Glutamatergic neuron (in vitro differentiated cells): ENCODE measurements around the gene MANSC4. TPM values are rescaled to one million over a fixed set of nuclear protein-coding genes. Genes with fewer than 3 reads are reported as not detected.

Experiments
- DNase-seq: peaks from one replicate; pipeline ENCODE4 v3.0.0; 2022
- H3K27ac Mint-ChIP-seq: one replicate; pipeline ENCODE4 v1.8.0; 2020; ENCODE audit warnings: mild to moderate bottlenecking, mixed read lengths, inconsistent platforms; ENCODE audit not compliant: unreplicated experiment
- H3K27me3 Mint-ChIP-seq: one replicate; pipeline ENCODE4 v1.8.0; 2020; ENCODE audit warnings: mild to moderate bottlenecking, moderate library complexity, mixed read lengths, inconsistent platforms; ENCODE audit not compliant: unreplicated experiment
- H3K36me3 Mint-ChIP-seq: one replicate; pipeline ENCODE4 v1.8.0; 2020; ENCODE audit warnings: mild to moderate bottlenecking, mixed read lengths, inconsistent platforms; ENCODE audit not compliant: unreplicated experiment
- H3K4me1 Mint-ChIP-seq: one replicate; pipeline ENCODE4 v1.8.0; 2020; ENCODE audit warnings: mild to moderate bottlenecking, low read depth, mixed read lengths, inconsistent platforms; ENCODE audit not compliant: unreplicated experiment
- H3K4me3 Mint-ChIP-seq: one replicate; pipeline ENCODE4 v1.8.0; 2020; ENCODE audit warnings: mild to moderate bottlenecking, mixed read lengths, inconsistent platforms; ENCODE audit not compliant: unreplicated experiment
- H3K9me3 Mint-ChIP-seq: one replicate; pipeline ENCODE4 v1.8.0; 2020; ENCODE audit warnings: mild to moderate bottlenecking, moderate library complexity, mixed read lengths, inconsistent platforms; ENCODE audit not compliant: unreplicated experiment
- total RNA-seq: library from RNA; stranded (reverse); fragmentation: NEBNext Ultra II Directional; extraction: Animal tissue kit (Norgen Biotek cat#: 25700); gene quantifications from one replicate; pipeline ENCODE4 v1.2.1, GENCODE V29; 2021; ENCODE audit not compliant: unreplicated experiment
- TF ChIP-seq, protein P1 (sequence below): fragments of 200-600 bp; sonication (generic); IDR thresholded peaks from one replicate; pipeline ENCODE4 v1.5.0; 2021; ENCODE audit not compliant: partially characterized antibody, unreplicated experiment

The MANSC4 gene
- total RNA-seq, 1 donor from 2014 or later: not detected

DNA sequence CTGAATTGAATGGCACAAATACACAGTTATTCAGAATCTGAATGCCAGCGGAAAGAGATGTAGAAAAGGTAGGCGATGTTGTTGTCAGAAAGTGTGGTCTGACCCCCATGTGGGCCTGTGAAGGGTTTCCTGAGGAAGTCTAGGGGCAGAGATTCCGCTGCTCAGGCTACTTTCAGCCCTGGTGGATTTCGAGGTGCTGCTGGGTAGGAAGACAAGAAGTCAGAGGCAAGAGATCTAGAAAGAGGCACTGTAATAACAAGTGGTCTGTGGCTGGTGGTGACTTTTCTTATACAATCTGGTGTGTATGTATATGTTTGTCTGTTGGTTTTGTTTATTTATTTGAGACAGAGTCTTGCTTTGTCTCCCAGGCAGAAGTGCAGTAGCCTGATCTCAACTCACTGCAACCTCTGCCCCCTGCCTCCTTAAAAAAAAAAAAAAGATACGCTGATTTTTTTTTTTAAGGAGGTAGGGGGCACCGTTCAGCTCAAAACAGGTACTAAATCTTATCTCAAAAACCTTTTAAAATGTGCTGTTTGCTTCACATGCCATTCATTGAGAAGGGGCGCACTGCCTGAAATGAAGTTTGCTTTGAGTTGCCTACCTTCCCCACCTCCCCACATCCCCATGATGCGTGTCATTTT lies 27.1 kb upstream of the MANSC4 start:
- Mint-ChIP-seq H3K36me3 (peaks cover under 1% of the 10 kb centered on the region), H3K27ac (no peak overlapping the region), H3K4me3 (no peak overlapping the region), H3K27me3 (no peaks in the 10 kb centered on the region), H3K4me1 (peaks cover 9% of the 10 kb centered on the region), H3K9me3 (no peaks in the 10 kb centered on the region)
- DNase-seq: no peak
- TF ChIP-seq, protein P1, sequence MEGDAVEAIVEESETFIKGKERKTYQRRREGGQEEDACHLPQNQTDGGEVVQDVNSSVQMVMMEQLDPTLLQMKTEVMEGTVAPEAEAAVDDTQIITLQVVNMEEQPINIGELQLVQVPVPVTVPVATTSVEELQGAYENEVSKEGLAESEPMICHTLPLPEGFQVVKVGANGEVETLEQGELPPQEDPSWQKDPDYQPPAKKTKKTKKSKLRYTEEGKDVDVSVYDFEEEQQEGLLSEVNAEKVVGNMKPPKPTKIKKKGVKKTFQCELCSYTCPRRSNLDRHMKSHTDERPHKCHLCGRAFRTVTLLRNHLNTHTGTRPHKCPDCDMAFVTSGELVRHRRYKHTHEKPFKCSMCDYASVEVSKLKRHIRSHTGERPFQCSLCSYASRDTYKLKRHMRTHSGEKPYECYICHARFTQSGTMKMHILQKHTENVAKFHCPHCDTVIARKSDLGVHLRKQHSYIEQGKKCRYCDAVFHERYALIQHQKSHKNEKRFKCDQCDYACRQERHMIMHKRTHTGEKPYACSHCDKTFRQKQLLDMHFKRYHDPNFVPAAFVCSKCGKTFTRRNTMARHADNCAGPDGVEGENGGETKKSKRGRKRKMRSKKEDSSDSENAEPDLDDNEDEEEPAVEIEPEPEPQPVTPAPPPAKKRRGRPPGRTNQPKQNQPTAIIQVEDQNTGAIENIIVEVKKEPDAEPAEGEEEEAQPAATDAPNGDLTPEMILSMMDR: no peak

GRCh38 chr12:27806259-27806658 lies 26.2 kb upstream of the MANSC4 start:
- Mint-ChIP-seq H3K9me3 (no peaks in the 10 kb centered on the region), H3K4me1 (peaks cover 9% of the 10 kb centered on the region), H3K27me3 (no peaks in the 10 kb centered on the region), H3K36me3 (no peaks in the 10 kb centered on the region), H3K27ac (no peak overlapping the region), H3K4me3 (no peak overlapping the region)
- TF ChIP-seq, protein P1: no peak
- no peak for DNase-seq

DNA sequence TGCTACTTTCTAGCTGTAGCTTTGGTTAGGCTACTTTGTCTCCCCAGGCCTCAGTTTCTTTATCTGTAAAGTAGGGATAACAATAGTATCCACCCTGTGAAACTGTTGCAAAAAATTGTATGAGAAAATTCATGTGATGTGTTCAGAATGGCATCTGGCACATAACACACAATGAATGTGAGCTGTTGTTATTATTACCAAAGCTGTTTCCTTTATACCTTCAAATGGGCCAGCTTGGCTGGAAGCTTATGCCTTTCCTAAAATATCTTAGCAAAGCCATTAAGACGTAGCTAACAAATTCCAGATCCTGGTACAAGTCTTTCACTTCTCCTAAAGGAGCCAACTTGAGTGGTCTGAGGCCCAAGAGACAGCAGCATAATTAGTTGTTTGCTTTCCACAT lies 25.2 kb upstream of the MANSC4 start:
- TF ChIP-seq, protein P1: no peak
- H3K4me3 Mint-ChIP-seq: no peak overlapping the region
- peaks cover 9% of the 10 kb centered on the region for H3K4me1 Mint-ChIP-seq
- H3K36me3 Mint-ChIP-seq: no peaks in the 10 kb centered on the region
- no peaks in the 10 kb centered on the region for H3K9me3 Mint-ChIP-seq
- no peak for DNase-seq
- H3K27me3 Mint-ChIP-seq: peaks cover 3% of the 10 kb centered on the region
- no peak overlapping the region for H3K27ac Mint-ChIP-seq

- Mint-ChIP-seq H3K27me3 (peaks cover 3% of the 10 kb centered on the region), H3K4me3 (no peak overlapping the region), H3K4me1 (peaks cover 4% of the 10 kb centered on the region), H3K27ac (no peak overlapping the region), H3K9me3 (no peaks in the 10 kb centered on the region), H3K36me3 (no peaks in the 10 kb centered on the region)
- DNase-seq: no peak
- TF ChIP-seq, protein P1: no peak
These were observed 22.9 kb upstream of the MANSC4 start for GRCh38 chr12:27802936-27803335.

DNA sequence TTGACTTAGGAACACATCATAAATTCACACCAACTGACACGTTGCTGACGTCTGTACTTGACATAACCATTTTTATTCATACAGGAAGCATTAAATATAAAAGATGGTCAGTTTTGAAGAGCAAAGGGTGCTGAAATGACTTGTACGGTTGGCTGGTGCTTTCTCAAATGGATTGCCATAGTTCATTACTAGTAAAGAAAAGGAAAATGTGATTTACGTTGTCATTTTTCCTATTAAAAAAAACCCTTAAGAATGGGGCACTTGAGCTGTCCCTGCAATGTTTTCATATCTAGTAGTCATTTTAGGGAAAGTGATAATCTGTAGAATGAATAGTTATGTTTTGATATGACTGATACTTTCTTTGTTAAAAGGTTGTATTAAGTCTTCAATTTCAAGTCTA lies 22.5 kb upstream of the MANSC4 start:
- TF ChIP-seq, protein P1: no peak
- no peaks in the 10 kb centered on the region for H3K9me3 Mint-ChIP-seq
- no peak overlapping the region for H3K27ac Mint-ChIP-seq
- peaks cover 3% of the 10 kb centered on the region for H3K36me3 Mint-ChIP-seq
- peaks cover 3% of the 10 kb centered on the region for H3K27me3 Mint-ChIP-seq
- H3K4me3 Mint-ChIP-seq: no peak overlapping the region
- peaks cover 4% of the 10 kb centered on the region for H3K4me1 Mint-ChIP-seq
- no peak for DNase-seq
